SK-N-SH (cell line): ENCODE results near the gene SH3RF2. TPM values are rescaled to one million over a fixed set of nuclear protein-coding genes. Genes with fewer than 3 reads are reported as not detected.

Experiments used
- CTCF ChIA-PET: fragments of 300-600, 350-600 bp; formaldehyde crosslinking; extraction: SDS; loops from one replicate; lab custom pipeline; 2021; lab: Yijun Ruan, JAX
- POLR2A ChIA-PET: fragments of 350-600 bp; sonication (Branson Sonifier 250); formaldehyde crosslinking; extraction: SDS; loops from one replicate; lab custom pipeline; 2020; ENCODE audit warnings: antibody characterized with exemption, inconsistent platforms; lab: Yijun Ruan, JAX
- DNase-seq: peaks from one replicate; pipeline ENCODE4 v3.0.0; 2012
- H2AFZ ChIP-seq: fragments of 200-600 bp; sonication (generic); 2 replicates; pipeline ENCODE4 v1.8.1; 2016; ENCODE audit warnings: antibody characterized with exemption, mild to moderate bottlenecking, low read depth
- H3F3A ChIP-seq: fragments of 200-600 bp; sonication (generic); replicated peaks from 2 replicates; pipeline ENCODE3; 2016; ENCODE audit warnings: antibody characterized with exemption, mild to moderate bottlenecking; ENCODE audit not compliant: insufficient read depth
- H3K27ac ChIP-seq, 2 experiments: fragments of 200-500 bp in 1 of 2; fragments of 200-600 bp in 1 of 2; sonication (Bioruptor generic) in 1 of 2; sonication (generic), shearing (Covaris generic) in 1 of 2; 2 replicates each; pipeline versions ENCODE4 v1.5.1 to v1.6.1; 2014 to 2016; ENCODE audit warnings: low read depth in 2 of 2, inconsistent platforms in 1 of 2, low read length in 1 of 2, mild to moderate bottlenecking in 1 of 2, mixed read lengths in 1 of 2
- H3K27me3 ChIP-seq: fragments of 200-600 bp; sonication (generic), shearing (Covaris generic); 2 replicates; pipeline ENCODE4 v1.6.1; 2016; ENCODE audit warnings: mixed run types; ENCODE audit not compliant: insufficient read depth
- H3K36me3 ChIP-seq, 2 experiments: fragments of 200-500 bp in 1 of 2; fragments of 200-600 bp in 1 of 2; sonication (Bioruptor generic) in 1 of 2; sonication (generic) in 1 of 2; replicated peaks in 1 of 2; 2 replicates each; pipeline versions ENCODE3 to v1.5.1; 2014 to 2016; ENCODE audit warnings: low read length in 1 of 2, mild to moderate bottlenecking in 1 of 2; ENCODE audit not compliant: insufficient read depth in 2 of 2, control insufficient read depth in 1 of 2
- H3K4me1 ChIP-seq, 2 experiments: fragments of 200-500 bp in 1 of 2; fragments of 200-600 bp in 1 of 2; sonication (Bioruptor generic) in 1 of 2; sonication (generic), shearing (Covaris generic) in 1 of 2; 2 replicates each; pipeline versions ENCODE4 v1.5.1 to v1.6.1; 2014 to 2016; ENCODE audit warnings: low read depth in 1 of 2, low read length in 1 of 2, mixed run types in 1 of 2; ENCODE audit not compliant: insufficient read depth in 2 of 2, control insufficient read depth in 1 of 2
- H3K4me2 ChIP-seq: fragments of 200-600 bp; sonication (generic), shearing (Covaris generic); 2 replicates; pipeline ENCODE4 v1.6.1; 2017; ENCODE audit warnings: mixed run types
- H3K4me3 ChIP-seq, 2 experiments: fragments of 200-500 bp in 1 of 2; fragments of 200-600 bp in 1 of 2; sonication (Bioruptor generic) in 1 of 2; sonication (generic), shearing (Covaris generic) in 1 of 2; 2 replicates each; pipeline versions ENCODE4 v1.5.1 to v1.8.1; 2014 to 2016; ENCODE audit warnings: low read depth in 2 of 2, inconsistent platforms in 1 of 2, low read length in 1 of 2, mild to moderate bottlenecking in 1 of 2, mixed read lengths in 1 of 2, moderate library complexity in 1 of 2
- H3K79me2 ChIP-seq: fragments of 200-600 bp; sonication (generic); 2 replicates; pipeline ENCODE4 v1.8.1; 2017; ENCODE audit warnings: mild to moderate bottlenecking; ENCODE audit not compliant: insufficient read depth
- H3K9ac ChIP-seq: fragments of 200-600 bp; sonication (generic); 2 replicates; pipeline ENCODE4 v1.6.1; 2017; ENCODE audit warnings: mixed run types
- H3K9me2 ChIP-seq: fragments of 200-600 bp; sonication (generic); 2 replicates; pipeline ENCODE4 v1.6.1; 2017; ENCODE audit warnings: mixed run types
- H3K9me3 ChIP-seq: fragments of 200-600 bp; sonication (generic); 2 replicates; pipeline ENCODE4 v1.6.1; 2017; ENCODE audit warnings: mixed run types, mild to moderate bottlenecking, moderate library complexity
- H4K20me1 ChIP-seq: fragments of 200-600 bp; sonication (generic); 2 replicates; pipeline ENCODE4 v1.6.1; 2017; ENCODE audit warnings: mild to moderate bottlenecking, mixed run types; ENCODE audit not compliant: insufficient read depth
- CHD2 ChIP-seq: fragments of 150-350 bp; IDR thresholded peaks from 2 replicates; pipeline ENCODE4 v1.6.1; 2018; ENCODE audit warnings: low read length; ENCODE audit not compliant: partially characterized antibody
- FOSL2 ChIP-seq: IDR thresholded peaks from 2 replicates; pipeline ENCODE4 v1.4.0; 2012; ENCODE audit warnings: low read depth, mild to moderate bottlenecking, moderate library complexity, borderline replicate concordance
- FOXJ3 ChIP-seq: sonication (generic); formaldehyde crosslinking; IDR thresholded peaks from 2 replicates; pipeline ENCODE4 v1.5.1; 2020; ENCODE audit warnings: mild to moderate bottlenecking, missing genetic modification reagents
- NFIC ChIP-seq: IDR thresholded peaks from 2 replicates; pipeline ENCODE4 v1.4.0; 2012; ENCODE audit warnings: borderline replicate concordance
- POLR2AphosphoS5 ChIP-seq: IDR thresholded peaks from 2 replicates; pipeline ENCODE4 v1.6.1; 2012; ENCODE audit warnings: low read depth, low read length
- SIN3A ChIP-seq: IDR thresholded peaks from 2 replicates; pipeline ENCODE4 v1.6.1; 2012; ENCODE audit warnings: low read depth, mild to moderate bottlenecking, low read length, moderate library complexity, borderline replicate concordance
- TAF1 ChIP-seq: IDR thresholded peaks from 2 replicates; pipeline ENCODE4 v1.6.1; 2012; ENCODE audit warnings: low read depth, mild to moderate bottlenecking, low read length, moderate library complexity, borderline replicate concordance
- WGBS: methylation state at CpG from one replicate; pipeline ENCODE4 v1.1.6; 2017; ENCODE audit warnings: low lambda C conversion rate; 5-methylcytosine and 5-hydroxymethylcytosine counted together
- polyA plus RNA-seq, 3 experiments: library from polyadenylated mRNA; depleted of rRNA; stranded (reverse); fragments of >200 nt; gene quantifications; 2 replicates each; pipeline ENCODE4 v1.2.3, GENCODE V29; 2012

The SH3RF2 gene
- polyA plus RNA-seq, 1 of the 3 experiments (the other 2 are of a cell fraction), result 0.87 TPM

GRCh38 chr5:145968970-145969713 is 32.8 kb downstream of the SH3RF2 start:
- Histone ChIP-seq H3K27me3 (no peaks in the 10 kb centered on the region), H3K4me2 (no peak overlapping the region), H3K9me2 (no peaks in the 10 kb centered on the region), H3K4me1 (no peaks in the 10 kb centered on the region)
- CTCF ChIA-PET, result interaction anchor here (0.7 to 1.1 kb wide), 2 partner anchors 9 kb away, joined by 3 read pairs; no protein-coding TSS in a partner anchor
- TF ChIP-seq FOXJ3, result no peak
- TF ChIP-seq POLR2AphosphoS5, result no peak
- TF ChIP-seq FOSL2, result no peak
- no peak for TF ChIP-seq CHD2
- TF ChIP-seq, all 33 proteins: peak for 0
- H3K36me3 ChIP-seq, result no peaks in the 10 kb centered on the region
- H3F3A ChIP-seq, result peaks cover 7% of the 10 kb centered on the region
- H4K20me1 ChIP-seq, result no peaks in the 10 kb centered on the region
- H3K4me3 ChIP-seq, result no peak overlapping the region
- H3K27ac ChIP-seq, result no peak overlapping the region
- no peak overlapping the region for H3K9ac ChIP-seq
- H3K79me2 ChIP-seq, result no peaks in the 10 kb centered on the region
- DNase-seq, result no peak
- H3K9me3 ChIP-seq, result no peaks in the 10 kb centered on the region
- H2AFZ ChIP-seq, result no peak overlapping the region
- WGBS, result 78% methylated on average over 4 of the region's 4 CpGs
- POLR2A ChIA-PET, result no interaction called here

DNA sequence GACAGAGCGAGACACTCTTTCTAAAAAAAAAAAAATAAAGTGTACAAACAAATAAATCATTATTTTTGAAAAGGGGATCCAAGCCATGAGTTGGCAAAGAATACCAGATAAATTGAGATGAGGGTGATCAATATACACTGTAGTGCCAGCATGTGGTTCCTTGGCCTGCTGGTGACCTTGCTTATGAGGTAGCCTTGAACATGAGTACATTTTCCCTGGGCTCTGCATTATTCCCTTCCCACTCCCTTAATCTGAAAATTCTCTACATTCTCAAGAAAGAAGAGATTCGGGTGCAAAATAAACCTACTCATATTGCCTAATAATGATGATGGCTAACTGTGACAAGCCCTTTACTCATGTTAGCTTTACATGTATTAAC is 33.3 kb downstream of the SH3RF2 start:
- CTCF ChIA-PET, result interaction anchor here (0.7 to 1.1 kb wide), 2 partner anchors 8 to 10 kb away, joined by 3 read pairs; no protein-coding TSS in a partner anchor

GRCh38 chr5:145971108-145971507 is 34.7 kb downstream of the SH3RF2 start:
- Histone ChIP-seq H3K4me3 (no peak overlapping the region), H4K20me1 (no peaks in the 10 kb centered on the region), H3K9ac (no peak overlapping the region), H3K79me2 (no peaks in the 10 kb centered on the region)
- POLR2A ChIA-PET, result no interaction called here
- TF ChIP-seq NFIC (no peak), TAF1 (no peak)
- TF ChIP-seq, all 33 proteins: peak for 0
- Histone ChIP-seq H3K9me3 (no peaks in the 10 kb centered on the region), H2AFZ (no peak overlapping the region), H3K4me1 (peaks cover 7 to 16% of the 10 kb centered on the region in 2 experiments), H3F3A (peaks cover 27% of the 10 kb centered on the region), H3K4me2 (no peak overlapping the region), H3K27ac (no peak overlapping the region), H3K9me2 (no peaks in the 10 kb centered on the region), H3K36me3 (no peaks in the 10 kb centered on the region), H3K27me3 (no peaks in the 10 kb centered on the region)
- CTCF ChIA-PET, result interaction anchor here (1.5 to 1.6 kb wide), 2 partner anchors 9 to 20 kb away, joined by 3 to 5 read pairs; no protein-coding TSS in a partner anchor
- DNase-seq, result no peak
- 64% methylated on average over 2 of the region's 2 CpGs for WGBS

More for the DNA sequence above, 33.3 kb downstream of the SH3RF2 start:
- no peaks in the 10 kb centered on the region for H3K9me2 ChIP-seq
- TF ChIP-seq SIN3A, result no peak
- 0 out of 4 replicates have a peak, but pooled peaks cover 0 to 3% of the 10 kb centered on the region in 2 experiments for H3K4me1 ChIP-seq
- H3K4me2 ChIP-seq, result no peak overlapping the region
- no peaks in the 10 kb centered on the region for H4K20me1 ChIP-seq
- H3K9ac ChIP-seq, result no peak overlapping the region
- WGBS, result 88% methylated on average over 2 of the region's 2 CpGs
- H3K27me3 ChIP-seq, result no peaks in the 10 kb centered on the region
- H3K9me3 ChIP-seq, result no peaks in the 10 kb centered on the region
- DNase-seq, result no peak
- no peaks in the 10 kb centered on the region for H3K79me2 ChIP-seq
- peaks cover 13% of the 10 kb centered on the region for H3F3A ChIP-seq
- no peak overlapping the region for H2AFZ ChIP-seq
- H3K27ac ChIP-seq, result no peak overlapping the region
- POLR2A ChIA-PET, result no interaction called here
- H3K36me3 ChIP-seq, result no peaks in the 10 kb centered on the region
- H3K4me3 ChIP-seq, result no peak overlapping the region
